Prostate gland (tissue), 2 donors: ENCODE measurements around the gene PPP1R7. TPM values are rescaled to one million over a fixed set of nuclear protein-coding genes. Genes with fewer than 3 reads are reported as not detected.

ENCODE experiments used
- DNase-seq: peaks from one replicate; pipeline ENCODE4 v3.0.0-alpha.2; 2019; ENCODE audit warnings: low spot score
- H3K27ac ChIP-seq, 2 donors: fragments of 200-600 bp; sonication (generic); 2 replicates each; pipeline ENCODE4 v1.5.1; 2017 to 2019
- H3K27me3 ChIP-seq: fragments of 200-600 bp; sonication (generic); replicated peaks from 2 replicates; pipeline ENCODE4 v1.5.1; 2019; ENCODE audit not compliant: insufficient read depth
- H3K36me3 ChIP-seq, 2 donors: fragments of 200-600 bp; sonication (generic); 1 replicate in 1 of 2; 2 replicates in 1 of 2; pipeline versions ENCODE4 v1.5.1 to v1.8.1; 2017 to 2019
- H3K4me1 ChIP-seq: fragments of 200-600 bp; sonication (generic); replicated peaks from 2 replicates; pipeline ENCODE4 v1.5.1; 2019
- H3K4me3 ChIP-seq, 2 donors: fragments of 200-600 bp; sonication (generic); 2 replicates each; pipeline ENCODE4 v1.5.1; 2017 to 2019
- H3K9me3 ChIP-seq: fragments of 200-600 bp; sonication (generic); 2 replicates; pipeline ENCODE4 v1.5.1; 2017
- POLR2A ChIP-seq: fragments of 450-650 bp; IDR thresholded peaks from one replicate; pipeline ENCODE4 v1.6.1; 2016; ENCODE audit warnings: antibody characterized with exemption, mild to moderate bottlenecking
- POLR2AphosphoS5 ChIP-seq: sonication (generic); formaldehyde crosslinking; IDR thresholded peaks from one replicate; pipeline ENCODE4 v1.6.1; 2017; ENCODE audit warnings: antibody characterized with exemption
- WGBS: methylation state at CpG from one replicate; pipeline ENCODE4 v1.1.5; 2018; 5-methylcytosine and 5-hydroxymethylcytosine counted together
- intact Hi-C: fragments of 100-400 bp; cut with DNase I; formaldehyde crosslinking; loops from one replicate; pipeline ENCODE4 v1.14.2; 2022
- total RNA-seq, 2 donors: library from RNA; depleted of rRNA; stranded (reverse); fragments of >200 nt; gene quantifications; one replicate each; pipeline ENCODE4 v1.1.0, GENCODE V29; 2016
- TF ChIP-seq, protein P1 (sequence below), 4 experiments: fragments of 200-600 bp in 2 of 4; fragments of 450-650 bp in 2 of 4; sonication (generic) in 2 of 4; IDR thresholded peaks; 1 replicate in 3 of 4; 2 replicates in 1 of 4; pipeline ENCODE4 v1.5.1; 2016 to 2019; ENCODE audit warnings: antibody characterized with exemption in 4 of 4, mild to moderate bottlenecking in 2 of 4, moderate library complexity in 2 of 4

PPP1R7 gene
- total RNA-seq, 2 donors from 2014 or later = 50.0 to 91.3 TPM

DNA sequence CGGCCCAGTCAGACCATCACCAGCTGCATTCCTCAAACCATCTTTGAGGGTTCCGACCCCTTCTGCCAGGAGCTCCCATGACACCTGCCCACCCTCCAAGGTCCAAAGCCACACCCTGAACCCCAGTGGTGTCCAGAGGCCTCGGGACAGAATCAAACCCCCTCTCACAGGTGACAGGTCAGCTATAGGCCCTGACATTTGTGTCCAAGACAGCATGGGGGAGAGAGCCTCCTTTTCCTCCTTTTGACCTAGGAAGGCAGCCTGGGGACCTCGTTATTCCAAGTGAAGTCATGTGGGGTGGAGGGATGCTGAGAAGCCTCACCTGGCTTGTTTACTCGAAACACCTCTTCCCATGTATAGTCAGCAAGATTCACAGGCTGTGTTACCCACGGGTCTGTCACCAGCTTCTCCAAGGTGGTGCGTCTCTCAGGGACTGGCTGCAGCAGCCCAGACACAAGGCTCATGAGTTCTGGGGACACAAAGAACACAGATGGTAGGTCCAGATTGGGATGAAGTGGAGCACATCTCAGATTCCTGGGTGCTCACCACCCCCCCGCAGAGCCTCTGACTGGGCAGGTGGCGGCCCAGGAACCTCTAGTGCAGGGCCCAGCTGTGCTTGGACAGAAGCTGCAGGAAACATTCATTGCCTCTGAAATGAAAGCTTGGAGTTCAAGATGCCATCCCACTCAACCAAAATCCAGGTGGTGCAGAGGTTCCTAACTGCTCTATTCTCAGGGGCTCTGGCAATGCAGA lies 43.1 kb upstream of the PPP1R7 start:
- H3K4me3 ChIP-seq = no peak overlapping the region
- 92% methylated on average over 9 of the region's 9 CpGs for WGBS
- H3K36me3 ChIP-seq = no peaks in the 10 kb centered on the region
- intact Hi-C loops = loop anchor here (10.0 kb wide), 1 partner anchor 108 kb away; no protein-coding TSS in a partner anchor
- no peaks in the 10 kb centered on the region for H3K9me3 ChIP-seq
- H3K4me1 ChIP-seq = no peaks in the 10 kb centered on the region
- DNase-seq = no peak
- no peak overlapping the region for H3K27ac ChIP-seq
- no peaks in the 10 kb centered on the region for H3K27me3 ChIP-seq
- TF ChIP-seq POLR2A (no peak), POLR2AphosphoS5 (no peak)
- TF ChIP-seq, protein P1, sequence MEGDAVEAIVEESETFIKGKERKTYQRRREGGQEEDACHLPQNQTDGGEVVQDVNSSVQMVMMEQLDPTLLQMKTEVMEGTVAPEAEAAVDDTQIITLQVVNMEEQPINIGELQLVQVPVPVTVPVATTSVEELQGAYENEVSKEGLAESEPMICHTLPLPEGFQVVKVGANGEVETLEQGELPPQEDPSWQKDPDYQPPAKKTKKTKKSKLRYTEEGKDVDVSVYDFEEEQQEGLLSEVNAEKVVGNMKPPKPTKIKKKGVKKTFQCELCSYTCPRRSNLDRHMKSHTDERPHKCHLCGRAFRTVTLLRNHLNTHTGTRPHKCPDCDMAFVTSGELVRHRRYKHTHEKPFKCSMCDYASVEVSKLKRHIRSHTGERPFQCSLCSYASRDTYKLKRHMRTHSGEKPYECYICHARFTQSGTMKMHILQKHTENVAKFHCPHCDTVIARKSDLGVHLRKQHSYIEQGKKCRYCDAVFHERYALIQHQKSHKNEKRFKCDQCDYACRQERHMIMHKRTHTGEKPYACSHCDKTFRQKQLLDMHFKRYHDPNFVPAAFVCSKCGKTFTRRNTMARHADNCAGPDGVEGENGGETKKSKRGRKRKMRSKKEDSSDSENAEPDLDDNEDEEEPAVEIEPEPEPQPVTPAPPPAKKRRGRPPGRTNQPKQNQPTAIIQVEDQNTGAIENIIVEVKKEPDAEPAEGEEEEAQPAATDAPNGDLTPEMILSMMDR (IDR thresholded peaks at IDR 0.05) = no peak

DNA sequence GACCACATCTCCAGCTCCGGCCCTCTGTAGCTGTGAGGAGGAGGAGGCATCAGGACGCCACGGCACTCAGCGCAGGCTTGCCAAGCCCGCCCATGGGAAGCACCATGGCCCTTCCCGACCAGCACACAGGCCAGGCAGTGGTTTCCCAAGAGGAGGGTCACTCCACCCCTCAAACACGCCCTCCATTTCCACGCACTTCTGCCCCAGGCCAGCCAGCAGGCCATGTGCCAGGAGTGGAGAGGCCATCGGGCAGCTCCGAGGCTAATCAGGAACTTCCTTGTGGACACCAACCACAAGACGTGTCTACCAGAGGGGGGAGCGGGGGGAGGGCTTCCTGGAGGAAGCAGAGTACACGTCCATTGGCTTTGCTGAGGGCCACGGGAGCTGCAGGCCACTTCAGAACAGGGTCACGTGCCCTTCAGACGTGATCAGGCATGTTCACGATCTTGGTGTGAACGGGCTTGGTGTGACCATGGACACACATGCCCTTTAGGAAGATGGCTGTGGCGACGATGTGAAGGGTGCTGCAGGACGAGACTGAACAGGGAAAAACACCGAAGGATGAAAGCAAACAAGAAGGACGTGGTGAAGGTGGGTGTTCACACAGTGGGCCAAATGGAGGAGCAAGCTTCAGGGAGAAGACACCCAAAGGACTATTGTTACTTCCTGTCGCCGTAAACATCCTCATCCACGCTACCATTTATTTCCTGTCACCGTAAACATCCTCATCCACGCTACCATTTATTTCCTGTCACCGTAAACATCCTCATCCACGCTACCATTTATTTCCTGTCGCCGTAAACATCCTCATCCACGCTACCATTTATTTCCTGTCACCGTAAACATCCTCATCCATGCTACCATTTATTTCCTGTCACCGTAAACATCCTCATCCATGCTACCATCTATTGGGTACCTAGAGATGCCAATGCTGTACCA lies 41.7 kb upstream of the PPP1R7 start:
- no peaks in the 10 kb centered on the region for H3K27me3 ChIP-seq
- intact Hi-C loops = loop anchor here (10.0 kb wide), 1 partner anchor 106 kb away; no protein-coding TSS in a partner anchor

DNA sequence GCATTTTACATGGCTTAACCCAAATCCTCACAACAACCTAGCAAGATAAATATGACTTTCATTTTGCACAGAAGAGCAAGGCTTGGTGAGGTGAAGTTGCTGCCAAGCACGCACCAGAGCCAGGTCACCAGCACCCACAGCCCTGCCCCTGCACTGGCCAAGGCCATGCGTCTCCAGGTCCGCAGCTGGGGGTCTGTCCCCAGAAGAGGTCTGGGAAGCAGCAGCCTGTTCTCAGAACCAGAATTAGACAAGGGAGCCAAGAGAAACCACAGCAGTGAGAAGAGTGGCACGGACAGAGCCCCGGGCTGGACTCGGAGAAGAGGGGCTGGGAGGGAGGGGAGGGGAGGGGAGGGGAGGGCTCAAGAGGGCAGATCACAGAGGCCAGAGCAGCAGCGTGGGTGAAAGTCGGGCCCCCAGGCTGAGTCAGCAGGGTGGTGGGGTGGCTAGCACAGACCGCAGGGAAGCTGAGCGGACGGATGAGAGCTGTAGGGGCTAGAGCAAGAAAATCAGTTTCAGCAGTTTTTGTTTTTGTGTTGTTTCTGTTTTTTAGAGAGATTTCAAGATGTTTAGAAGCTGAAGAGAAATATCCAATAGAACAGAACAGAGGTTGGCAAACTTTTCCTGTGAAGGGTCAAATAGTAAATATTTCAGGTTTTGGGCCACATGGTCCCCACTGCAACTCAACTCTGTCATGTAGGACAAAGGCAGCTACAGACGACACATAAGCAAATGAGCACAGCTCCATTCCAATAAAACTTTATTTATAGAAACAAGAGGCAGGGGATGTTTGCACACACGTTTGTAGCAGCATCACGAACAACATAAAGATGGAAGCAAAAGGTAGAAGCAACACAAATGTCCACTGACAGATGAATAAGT lies 40.8 kb upstream of the PPP1R7 start:
- intact Hi-C loops = loop anchor here (10.0 kb wide), 1 partner anchor 105 kb away; no protein-coding TSS in a partner anchor
- Histone ChIP-seq H3K27ac (no peak overlapping the region), H3K4me3 (no peak overlapping the region), H3K36me3 (no peaks in the 10 kb centered on the region), H3K27me3 (no peaks in the 10 kb centered on the region), H3K9me3 (no peaks in the 10 kb centered on the region), H3K4me1 (no peaks in the 10 kb centered on the region)
- no peak for DNase-seq
- TF ChIP-seq POLR2AphosphoS5 (no peak), POLR2A (no peak)
- TF ChIP-seq, protein P1 (IDR thresholded peaks at IDR 0.05) = no peak
- WGBS = 83% methylated on average over 14 of the region's 14 CpGs

More for the DNA sequence above, 41.7 kb upstream of the PPP1R7 start:
- DNase-seq = no peak
- H3K4me3 ChIP-seq = no peak overlapping the region
- 86% methylated on average over 35 of the region's 35 CpGs for WGBS
- H3K36me3 ChIP-seq = no peaks in the 10 kb centered on the region
- TF ChIP-seq, protein P1 (IDR thresholded peaks at IDR 0.05) = no peak
- TF ChIP-seq POLR2AphosphoS5 (no peak), POLR2A (no peak)
- no peaks in the 10 kb centered on the region for H3K4me1 ChIP-seq
- no peaks in the 10 kb centered on the region for H3K9me3 ChIP-seq
- no peak overlapping the region for H3K27ac ChIP-seq

DNA sequence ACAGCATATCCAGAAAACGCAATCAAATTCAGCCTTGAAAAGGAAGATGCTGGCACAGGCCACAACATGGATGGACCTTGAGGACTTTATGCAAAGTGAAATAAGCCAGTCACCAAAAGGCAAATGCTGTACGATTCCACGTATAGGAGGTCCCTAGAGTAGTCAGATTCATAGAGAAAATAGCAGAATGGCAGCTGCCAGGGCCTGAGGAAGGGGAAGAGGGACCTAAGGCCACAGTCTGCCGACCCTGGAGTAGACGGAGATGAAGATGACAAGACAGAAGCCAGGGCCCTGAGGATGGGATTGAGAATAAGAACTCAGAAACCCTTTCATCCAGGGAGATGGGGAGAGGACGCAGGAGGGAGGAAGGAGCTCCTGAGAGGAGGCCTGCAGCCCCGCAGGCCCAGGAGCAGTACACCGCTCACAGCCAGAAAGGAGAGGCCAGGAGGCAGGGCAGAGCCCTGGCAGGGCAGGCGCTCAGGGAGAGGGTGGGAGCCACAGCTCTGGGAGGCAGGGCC lies 40.1 kb upstream of the PPP1R7 start:
- Histone ChIP-seq H3K27me3 (no peaks in the 10 kb centered on the region), H3K36me3 (no peaks in the 10 kb centered on the region), H3K4me3 (no peak overlapping the region), H3K9me3 (no peaks in the 10 kb centered on the region), H3K27ac (no peak overlapping the region), H3K4me1 (no peaks in the 10 kb centered on the region)
- 94% methylated on average over 9 of the region's 9 CpGs for WGBS
- DNase-seq = no peak
- intact Hi-C loops = no loop called here
- TF ChIP-seq POLR2AphosphoS5 = no peak
